Hippocampal formation (tissue), 2 donors: ENCODE results near the gene AHI1.
A peak's percentile ranks its signal among the peaks of the same experiment; 100 is the strongest.

Experiments used
- DNase-seq, 2 donors: peaks; one replicate each; lab custom pipeline; 2025; lab: John Stamatoyannopoulos, UW

Gene AHI1

DNA sequence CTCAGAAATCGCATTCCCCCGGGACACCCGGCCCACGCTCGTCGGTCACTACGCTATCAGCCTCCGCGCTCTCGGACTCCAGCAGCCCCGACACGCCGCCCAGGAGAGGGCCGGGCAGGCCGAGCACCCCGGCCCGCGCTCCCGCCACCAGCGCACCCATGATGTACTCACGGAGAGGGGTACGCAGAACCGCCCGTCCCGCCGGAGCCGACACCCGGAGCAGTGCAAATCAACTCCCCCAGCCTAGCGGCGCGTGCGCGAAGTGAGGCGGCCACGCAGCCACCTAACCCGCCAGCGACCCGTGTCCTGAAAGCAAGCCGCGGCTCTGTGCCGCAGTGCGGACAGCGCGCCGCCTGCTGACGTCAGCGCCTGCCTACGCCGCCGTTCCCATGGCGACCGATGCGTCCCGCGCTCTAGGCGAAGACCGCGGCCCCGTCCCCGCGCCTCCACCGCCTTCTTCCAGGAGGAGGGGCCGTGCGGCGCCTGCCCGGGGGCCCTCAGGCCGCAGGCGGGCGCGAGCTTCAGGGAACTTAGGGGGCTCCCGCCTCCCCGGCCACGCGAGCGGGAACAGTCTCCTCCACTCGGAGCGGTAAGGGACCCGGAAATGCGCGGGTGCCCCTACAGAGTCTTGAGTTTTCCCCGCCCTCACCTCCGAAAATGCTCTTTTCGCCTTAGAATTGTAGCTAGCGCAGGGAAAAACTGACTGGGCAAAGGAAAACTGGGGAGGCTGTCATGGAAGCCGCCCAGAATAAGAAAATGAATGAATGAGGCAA, at the start of gene AHI1:
AHI1 (minus strand) TSS at position 329 of the 773 bp plus-strand sequence. CDS start 5,503 bp downstream, outside the sequence.
- DNase-seq = peak; percentile 90 to 91

DNA sequence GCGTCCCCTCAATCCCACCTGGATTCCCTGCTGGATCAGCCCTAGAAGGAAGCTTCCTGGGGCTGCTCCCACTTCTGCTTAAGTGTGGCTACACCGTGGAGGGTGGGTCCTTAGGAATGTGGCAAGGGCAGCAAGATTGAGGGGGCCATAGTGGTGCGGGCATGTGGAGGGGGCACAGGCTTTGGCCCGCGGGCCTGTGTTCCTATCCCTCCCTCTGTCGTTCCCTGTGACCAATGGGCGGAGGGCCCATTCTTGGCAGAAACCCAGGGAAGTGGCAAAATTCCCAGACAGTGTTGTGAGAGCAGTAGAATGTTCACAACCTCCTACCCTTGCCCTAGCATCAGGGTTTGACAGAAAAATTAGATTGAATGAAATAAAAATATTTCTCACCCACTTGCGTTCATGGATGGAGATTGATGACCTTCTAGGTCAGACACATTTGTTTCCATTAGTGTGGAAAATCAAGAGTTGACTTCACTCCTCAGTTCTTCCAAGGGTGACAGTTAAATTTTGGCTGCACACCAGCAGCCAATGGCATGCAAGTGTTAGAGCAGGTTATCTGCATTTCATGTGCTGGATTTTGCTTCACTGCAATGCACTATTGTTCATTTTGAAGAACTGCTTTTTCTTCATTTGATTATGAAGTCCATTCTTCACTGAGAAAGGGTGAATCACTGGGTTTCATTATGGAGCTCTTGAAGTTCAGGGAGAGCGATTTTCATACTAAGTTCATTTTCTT, 49.3 kb upstream of the AHI1 start:
- no peak for DNase-seq

GRCh38 chr6:135546206-135546605, 48.7 kb upstream of the AHI1 start:
- DNase-seq = no peak

GRCh38 chr6:135540207-135540840, 42.8 kb upstream of the AHI1 start:
- DNase-seq = no peak

GRCh38 chr6:135537741-135538301, 40.3 kb upstream of the AHI1 start:
- no peak for DNase-seq

- peak in 1 of 2 donors; percentile 59 for DNase-seq
Observed at GRCh38 chr6:135535989-135536414, 38.5 kb upstream of the AHI1 start.

GRCh38 chr6:135534773-135535380, 37.3 kb upstream of the AHI1 start:
- DNase-seq = no peak

DNA sequence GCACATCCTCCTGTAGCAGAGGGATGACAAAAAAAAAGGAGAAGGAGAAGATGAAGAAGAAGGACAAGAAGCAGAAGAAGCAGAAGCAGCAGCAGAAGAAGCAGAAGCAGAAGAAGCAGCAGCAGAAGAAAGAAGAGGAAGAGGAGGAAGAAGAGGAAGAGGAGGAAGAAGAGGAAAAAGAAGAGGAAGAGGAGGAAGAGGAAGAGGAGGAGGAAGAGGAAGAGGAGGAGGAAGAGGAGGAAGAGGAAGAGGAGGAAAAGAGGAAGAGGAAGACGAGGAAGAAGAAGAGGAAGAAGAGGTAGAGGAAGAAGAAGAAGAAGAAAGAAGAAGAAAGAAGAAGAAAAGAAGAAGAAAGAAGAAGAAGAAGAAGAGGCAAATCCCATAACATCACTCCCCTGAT, 35.0 kb upstream of the AHI1 start:
- DNase-seq = no peak

GRCh38 chr6:135531954-135532490, 34.5 kb upstream of the AHI1 start:
- DNase-seq = no peak

DNA sequence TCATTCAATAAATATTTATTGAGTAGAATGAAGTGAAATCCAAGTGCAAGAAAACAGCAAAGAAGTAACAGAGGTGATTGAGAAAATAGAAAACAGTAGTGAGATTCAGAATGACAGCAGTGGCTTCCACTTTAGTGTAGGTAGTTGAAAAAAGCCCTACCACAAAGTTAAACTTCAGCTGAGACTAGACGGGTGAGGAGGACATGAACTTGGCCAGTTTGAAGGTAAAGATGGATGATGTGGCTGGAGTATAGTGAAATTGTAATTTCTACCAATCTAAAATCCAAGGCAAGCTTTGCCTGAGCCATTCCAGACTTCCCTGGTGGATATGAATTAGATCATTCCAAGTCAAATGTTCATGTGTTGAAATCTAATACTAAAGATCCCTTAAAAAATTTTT, 32.6 kb upstream of the AHI1 start:
- no peak for DNase-seq

DNA sequence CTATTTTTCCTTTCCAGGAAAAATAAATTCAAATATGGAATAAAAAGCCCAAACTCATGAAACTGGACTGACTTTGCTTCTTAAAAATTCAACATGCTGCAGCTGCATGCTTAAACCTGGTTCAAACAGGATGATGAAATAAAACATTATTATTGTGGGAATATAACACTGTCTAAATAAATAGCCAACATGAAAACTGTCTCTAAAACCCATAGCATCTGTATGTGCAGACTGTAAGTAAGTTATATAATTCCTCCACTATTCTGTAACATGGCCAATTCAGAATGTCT, 30.4 kb upstream of the AHI1 start:
- no peak for DNase-seq

DNA sequence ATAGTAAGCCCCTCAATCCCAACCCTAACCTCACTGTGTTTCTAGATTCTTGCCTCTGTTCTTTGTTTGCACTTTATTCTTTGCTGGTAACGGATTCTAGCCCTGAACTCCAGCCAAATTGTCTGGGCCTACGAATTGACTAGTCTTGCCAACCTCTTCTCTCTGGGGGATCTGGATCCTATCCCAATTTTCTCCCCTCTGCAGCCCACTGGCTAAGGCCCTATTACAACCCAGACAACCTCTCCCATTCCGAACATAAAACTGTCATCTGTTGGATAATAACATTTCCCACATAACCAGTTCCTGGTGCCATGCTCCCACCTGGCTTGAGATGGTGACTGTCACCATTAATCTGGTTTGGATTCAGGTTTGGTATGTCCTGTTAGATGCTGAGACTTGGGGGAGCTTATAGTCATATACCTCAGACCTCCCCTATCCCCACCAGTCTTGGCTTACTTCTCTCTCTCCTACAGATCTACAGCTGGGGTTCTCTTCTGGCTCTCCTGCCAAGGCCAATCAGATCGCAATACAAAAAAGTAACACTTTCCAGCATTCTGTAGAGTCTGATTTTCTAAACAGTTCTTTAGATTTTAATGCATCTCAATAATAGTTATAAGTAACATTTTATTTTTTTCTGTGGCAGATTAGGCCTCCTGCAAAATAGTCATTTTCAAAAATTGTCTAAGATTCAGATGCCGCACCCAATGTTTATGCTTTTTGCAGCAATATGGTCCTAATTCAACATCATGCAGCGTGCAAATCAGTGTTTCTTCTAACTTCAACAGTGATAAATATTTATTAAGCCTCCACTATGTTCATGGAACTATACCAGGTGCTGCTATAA, 29.8 kb upstream of the AHI1 start:
- DNase-seq = no peak

DNA sequence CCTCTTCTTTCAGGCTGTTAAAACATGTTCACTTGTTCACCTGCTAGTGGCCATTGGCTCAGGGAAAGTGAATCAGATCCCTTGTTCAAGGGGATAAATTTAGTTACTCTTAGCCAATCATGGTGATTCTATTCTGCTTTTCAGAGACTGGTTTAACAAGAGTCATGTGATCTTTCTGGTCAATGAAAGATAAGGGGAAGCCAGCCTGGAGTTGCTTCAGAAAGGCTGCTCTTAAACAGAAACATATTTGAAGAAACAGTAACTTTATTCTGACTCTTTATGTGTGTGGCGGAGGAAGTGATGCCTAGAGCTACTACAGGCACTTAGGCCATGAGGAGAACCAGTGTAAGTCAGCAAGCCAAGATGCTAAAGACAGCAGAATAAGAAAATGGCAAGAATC, 28.1 kb upstream of the AHI1 start:
- no peak for DNase-seq

GRCh38 chr6:135522965-135523692, 25.6 kb upstream of the AHI1 start:
- DNase-seq = no peak

DNA sequence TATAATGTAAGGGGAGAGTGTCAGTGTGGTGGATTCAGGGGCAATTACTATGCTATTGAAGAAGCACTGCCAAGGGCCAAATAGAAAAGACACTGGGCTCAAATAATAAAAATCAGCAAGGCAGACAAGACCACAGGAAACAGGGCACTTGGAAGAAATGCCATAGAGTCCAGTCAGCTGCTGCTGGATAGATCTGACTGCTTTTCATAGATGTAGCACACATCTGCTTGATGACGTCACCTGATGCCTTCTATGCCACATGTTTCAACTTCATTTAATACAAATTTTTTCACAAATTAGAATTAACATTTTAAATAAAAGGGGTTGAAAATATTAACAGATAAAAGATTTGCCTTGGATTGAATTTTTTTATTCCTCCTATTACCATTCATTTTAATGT, 23.9 kb upstream of the AHI1 start:
- DNase-seq = no peak

GRCh38 chr6:135520781-135521180, 23.2 kb upstream of the AHI1 start:
- DNase-seq = no peak

DNA sequence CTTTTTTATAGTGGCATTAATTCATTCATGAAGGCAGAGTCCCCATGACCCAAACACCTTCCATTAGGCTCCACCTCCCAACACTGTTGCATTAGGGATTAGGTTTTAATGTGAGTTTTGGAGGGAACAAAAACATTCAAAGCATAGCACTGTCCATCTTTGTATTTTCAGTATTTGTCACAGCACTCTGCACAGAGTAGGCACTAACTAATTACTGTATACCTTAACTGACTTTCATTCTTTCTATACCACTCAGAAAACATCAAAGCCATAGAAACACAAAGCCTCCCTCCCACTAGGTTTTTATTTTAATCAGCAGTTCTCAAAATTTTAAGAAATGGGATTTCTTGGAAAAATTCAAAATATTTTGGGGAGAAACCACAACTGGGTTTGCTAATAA, 21.8 kb upstream of the AHI1 start:
- DNase-seq = no peak

DNA sequence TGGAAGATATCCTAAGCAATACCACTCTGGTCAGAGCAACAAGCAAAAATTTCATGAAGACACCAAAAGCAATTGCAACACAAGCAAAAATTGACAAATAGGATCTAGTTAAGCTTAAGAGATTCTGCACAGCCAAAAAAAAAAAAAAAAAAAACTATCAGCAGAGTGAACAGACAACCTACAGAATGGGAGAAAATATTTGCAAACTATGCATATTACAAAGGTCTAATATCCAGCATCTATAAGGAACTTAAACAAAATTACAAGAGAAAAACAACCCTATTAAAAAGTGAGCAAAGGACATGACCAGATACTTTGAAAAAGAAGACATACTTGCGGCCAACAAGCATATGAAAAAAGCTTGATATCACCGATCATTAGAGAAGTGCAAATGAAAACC, 20.0 kb upstream of the AHI1 start:
- DNase-seq = no peak

DNA sequence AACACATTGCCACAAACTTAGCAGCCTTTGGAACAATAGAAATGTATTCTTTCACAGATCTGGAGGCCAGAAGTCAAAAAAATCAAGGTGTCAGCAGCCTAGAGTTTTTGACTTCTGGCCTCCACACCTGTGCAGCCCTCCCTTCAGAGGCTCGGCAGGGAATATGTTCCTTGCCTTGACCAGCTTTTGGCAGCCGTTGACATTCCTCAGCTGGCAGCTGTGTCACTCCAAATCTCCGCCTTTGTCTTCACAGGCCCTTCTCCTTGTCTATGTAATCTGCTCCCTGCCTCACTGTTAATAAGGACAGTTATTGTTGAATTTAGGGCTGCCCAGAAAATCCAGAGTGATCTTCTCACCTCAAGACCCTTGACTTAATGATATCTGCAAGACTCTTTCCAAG, 17.2 kb upstream of the AHI1 start:
- DNase-seq = no peak

DNA sequence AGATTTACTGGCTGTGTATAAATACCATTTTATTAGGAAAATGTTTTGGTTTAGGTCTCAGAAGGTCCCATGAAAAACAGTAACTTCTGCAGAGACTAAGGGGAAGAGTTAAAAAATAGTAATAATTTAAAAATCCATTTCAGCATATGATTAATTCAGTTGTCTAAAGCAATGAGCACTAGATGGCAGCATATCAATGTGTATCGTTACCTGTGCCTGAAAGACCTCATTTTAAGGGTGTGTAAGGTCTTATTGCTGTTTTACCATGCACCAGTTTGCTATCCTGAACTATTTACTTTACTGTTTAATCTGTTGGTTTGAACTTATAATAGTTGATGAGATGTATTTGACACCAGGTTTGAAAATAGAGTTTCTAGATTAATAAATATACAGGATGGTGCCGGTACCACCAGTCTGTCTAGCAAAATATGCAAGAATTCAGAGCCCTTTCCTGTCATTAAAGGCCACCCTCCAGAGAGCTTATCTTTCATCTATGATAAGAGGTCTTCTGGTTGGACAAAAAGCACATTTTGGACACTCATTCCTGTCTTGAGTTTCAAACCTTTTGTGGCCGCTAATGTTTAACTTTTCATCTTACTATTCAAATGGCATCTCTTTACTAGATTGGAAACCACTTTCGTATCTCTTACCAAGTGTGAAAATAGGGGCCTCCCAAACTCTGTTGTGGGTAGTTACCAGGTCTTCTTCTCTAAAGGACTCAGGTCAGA, 8.9 kb upstream of the AHI1 start:
- DNase-seq = peak in 1 of 2 donors; percentile 42
